Measurements from ENCODE around the gene HRH1. TPM values are rescaled to one million over a fixed set of nuclear protein-coding genes. Genes with fewer than 3 reads are reported as not detected.

HRH1 gene
- total and polyA plus RNA-seq, 2 of the 13 experiments (the other 11 are each of a cell fraction or from before 2014, with no cell fraction given) = not detected

DNA sequence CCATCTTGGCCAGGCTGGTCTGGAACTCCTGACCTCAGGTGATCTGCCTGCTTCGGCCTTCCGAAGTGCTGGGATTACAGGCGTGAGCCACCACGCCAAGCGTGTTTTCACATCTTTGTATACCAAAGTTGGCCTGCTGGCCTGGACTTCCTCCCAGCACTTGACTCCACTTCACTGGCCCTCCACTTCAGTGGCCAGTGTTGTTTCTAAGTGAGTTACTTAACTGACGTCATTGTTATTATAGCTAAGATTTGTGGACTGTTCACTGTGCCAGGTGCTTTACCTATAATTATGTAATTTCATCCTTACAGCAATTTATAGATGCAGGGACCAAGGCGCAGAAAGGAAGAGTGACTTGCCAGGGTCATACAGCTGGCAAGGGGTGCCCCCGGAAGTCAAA, 52.0 kb downstream of the HRH1 start:
- H3K27ac ChIP-seq (ENCODE audit: extremely low read length, insufficient read depth, low read length) = no peak overlapping the region
- 48% methylated on average over 8 of the region's 8 CpGs for WGBS (ENCODE audit: low lambda C conversion rate)
- H3K4me1 ChIP-seq (ENCODE audit: insufficient read depth, low read length) = peaks cover 4% of the 10 kb centered on the region; the same call in 1 of the 2 replicates
- no peak for ATAC-seq
- H4K20me1 ChIP-seq (ENCODE audit: insufficient read depth, low read length) = no peaks in the 10 kb centered on the region
- intact Hi-C loops (cut with micrococcal nuclease; ENCODE audit: unreplicated experiment) = no loop called here
- H3K9ac ChIP-seq (ENCODE audit: insufficient read depth, low read depth, low read length) = no peak overlapping the region
- FAIRE-seq = no peak
- no peak overlapping the region for H2AFZ ChIP-seq (ENCODE audit: low read length)
- no peaks in the 10 kb centered on the region for H3K36me3 ChIP-seq (replicated peaks in 1 of 2; ENCODE audit: control insufficient read depth in 1 of 2, insufficient read depth in 2 of 2, low read length in 2 of 2)
- BruUV-seq (replicated peaks) = no TSS peak
- H3K9me3 ChIP-seq (ENCODE audit: low read length) = no peaks in the 10 kb centered on the region
- peak; percentile 48 for TF ChIP-seq CREB1 (IDR thresholded peaks at IDR 0.05)
- TF ChIP-seq CREB1 (CRISPR knock-in tag; IDR thresholded peaks at IDR 0.05) = no peak
- no peak for TF ChIP-seq MTF1 (CRISPR knock-in tag; IDR thresholded peaks at IDR 0.05)
- no peak for TF ChIP-seq NFRKB (IDR thresholded peaks at IDR 0.05)
- TF ChIP-seq ATF7 (IDR thresholded peaks at IDR 0.05) = peak; percentile 85
- no peak for TF ChIP-seq ATF7 (CRISPR knock-in tag; IDR thresholded peaks at IDR 0.05)
- no peaks in the 10 kb centered on the region for H3K79me2 ChIP-seq (ENCODE audit: insufficient read depth, low read length)
- H3K4me3 ChIP-seq (replicated peaks in 1 of 3; ENCODE audit: insufficient read depth in 1 of 3, low read depth in 2 of 3, low read length in 3 of 3) = no peak overlapping the region
- peaks cover 0 to 22% of the 10 kb centered on the region in 2 experiments for H3K27me3 ChIP-seq (ENCODE audit: control insufficient read depth in 1 of 2, insufficient read depth in 2 of 2, low read length in 2 of 2)
- ChIA-PET CTCF (ENCODE audit: low intra/inter-chr PET ratio, low total read pairs) (no interaction called here), POLR2A (no interaction called here)
- no peak for DNase-seq (ENCODE audit: low spot score)
- H3K4me2 ChIP-seq (ENCODE audit: low read depth, low read length) = no peak overlapping the region
- in situ Hi-C loops (cut with HindIII; ENCODE audit: extremely low pct_ligation_motif_present, low pct_unique_long_range_greater_than_20kb) = no loop called here

DNA sequence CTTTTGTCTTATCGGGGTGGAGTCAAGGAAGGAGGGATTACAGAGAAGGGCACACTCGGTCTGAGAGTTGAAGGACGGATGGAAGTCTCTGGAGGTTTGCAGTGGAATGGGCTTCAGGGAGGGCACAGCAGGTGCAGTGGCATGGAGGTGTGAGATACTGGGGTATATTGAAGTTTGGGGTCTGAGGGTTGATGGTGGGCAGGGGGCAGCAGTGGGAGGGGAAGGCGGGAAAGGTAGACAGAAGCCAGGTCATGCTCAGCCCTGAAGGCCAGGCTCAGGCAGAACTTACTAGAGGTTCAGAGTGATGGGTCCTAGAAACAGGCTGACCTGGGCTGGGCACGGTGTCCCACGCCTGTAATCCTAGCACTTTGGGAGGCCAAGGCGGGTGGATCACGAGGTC, 52.7 kb downstream of the HRH1 start:
- TF ChIP-seq CEBPG (CRISPR knock-in tag; IDR thresholded peaks at IDR 0.05) = no peak
- no peak for TF ChIP-seq NFE2L1 (CRISPR knock-in tag; IDR thresholded peaks at IDR 0.05; ENCODE audit: borderline replicate concordance)
- no peak overlapping the region for H3K4me2 ChIP-seq (ENCODE audit: low read depth, low read length)
- no peak overlapping the region for H3K27ac ChIP-seq (ENCODE audit: extremely low read length, insufficient read depth, low read length)
- no peak overlapping the region for H3K9ac ChIP-seq (ENCODE audit: insufficient read depth, low read depth, low read length)
- no peaks in the 10 kb centered on the region for H4K20me1 ChIP-seq (ENCODE audit: insufficient read depth, low read length)
- no peaks in the 10 kb centered on the region for H3K9me3 ChIP-seq (ENCODE audit: low read length)
- BruUV-seq (replicated peaks) = no TSS peak
- 33% methylated on average over 8 of the region's 8 CpGs for whole genome bisulfite sequencing (ENCODE audit: low lambda C conversion rate)
- no peak for ATAC-seq
- H3K4me3 ChIP-seq (replicated peaks in 1 of 3; ENCODE audit: insufficient read depth in 1 of 3, low read depth in 2 of 3, low read length in 3 of 3) = no peak overlapping the region
- H3K79me2 ChIP-seq (ENCODE audit: insufficient read depth, low read length) = no peaks in the 10 kb centered on the region
- no peak for FAIRE-seq
- intact Hi-C loops (cut with micrococcal nuclease; ENCODE audit: unreplicated experiment) (no loop called here), in situ Hi-C loops (cut with HindIII; ENCODE audit: extremely low pct_ligation_motif_present, low pct_unique_long_range_greater_than_20kb) (no loop called here)
- no peak overlapping the region for H2AFZ ChIP-seq (ENCODE audit: low read length)
- DNase-seq (ENCODE audit: low spot score) = no peak
- H3K4me1 ChIP-seq (ENCODE audit: insufficient read depth, low read length) = no peaks in the 10 kb centered on the region
- ChIA-PET CTCF (ENCODE audit: low intra/inter-chr PET ratio, low total read pairs) (no interaction called here), POLR2A (no interaction called here)
- H3K36me3 ChIP-seq (replicated peaks in 1 of 2; ENCODE audit: control insufficient read depth in 1 of 2, insufficient read depth in 2 of 2, low read length in 2 of 2) = no peaks in the 10 kb centered on the region
- peaks cover 0 to 22% of the 10 kb centered on the region in 2 experiments for H3K27me3 ChIP-seq (ENCODE audit: control insufficient read depth in 1 of 2, insufficient read depth in 2 of 2, low read length in 2 of 2)
